PFSK-1 (cell line): ENCODE data around the gene PLPPR2.

ENCODE experiments used
- POLR2AphosphoS5 ChIP-seq: IDR thresholded peaks from 2 replicates; pipeline ENCODE4 v1.6.1; 2012; ENCODE audit warnings: low read depth, mild to moderate bottlenecking, control low read depth, low read length, moderate library complexity
- REST ChIP-seq, 2 experiments: IDR thresholded peaks; 2 replicates each; pipeline versions ENCODE4 v1.6.1 to v1.8.0; 2011 to 2012; ENCODE audit warnings: low read depth in 2 of 2, low read length in 2 of 2, control low read depth in 1 of 2, inconsistent platforms in 1 of 2, mild to moderate bottlenecking in 1 of 2, moderate library complexity in 1 of 2; ENCODE audit not compliant: insufficient read depth in 1 of 2
- SIN3A ChIP-seq: IDR thresholded peaks from 2 replicates; pipeline ENCODE4 v1.6.1; 2012; ENCODE audit warnings: mild to moderate bottlenecking, low read length, moderate library complexity, borderline replicate concordance; ENCODE audit not compliant: insufficient read depth

- TF ChIP-seq POLR2AphosphoS5 (no peak), REST (IDR thresholded peaks at IDR 0.05; ENCODE audit: insufficient read depth in 1 of 2, low read depth in 2 of 2, low read length in 2 of 2) (no peak), SIN3A (no peak)
These were observed 22.5 kb downstream of the PLPPR2 start for GRCh38 chr19:11377756-11378155.
